Right lobe of liver (tissue), 4 donors: ENCODE results near the gene SRD5A3.

Experiments used
- POLR2A ChIP-seq: fragments of 450-650 bp; IDR thresholded peaks from one replicate; pipeline ENCODE4 v1.6.1; 2017; ENCODE audit warnings: antibody characterized with exemption, mild to moderate bottlenecking
- TF ChIP-seq, protein P1 (sequence below), 4 donors: fragments of 200-600 bp in 3 of 4; fragments of 450-650 bp in 1 of 4; IDR thresholded peaks; one replicate each; pipeline versions ENCODE4 v1.5.1 to v1.8.0; 2016 to 2022; ENCODE audit warnings: antibody characterized with exemption in 4 of 4, mild to moderate bottlenecking in 2 of 4
- donor health status: DM: no; HTN: no; CAD: no.
- donor health status: DM: no; HTN: no; CAD: no.
- donor health status: DM: no; HTN: yes; CAD: no.

DNA sequence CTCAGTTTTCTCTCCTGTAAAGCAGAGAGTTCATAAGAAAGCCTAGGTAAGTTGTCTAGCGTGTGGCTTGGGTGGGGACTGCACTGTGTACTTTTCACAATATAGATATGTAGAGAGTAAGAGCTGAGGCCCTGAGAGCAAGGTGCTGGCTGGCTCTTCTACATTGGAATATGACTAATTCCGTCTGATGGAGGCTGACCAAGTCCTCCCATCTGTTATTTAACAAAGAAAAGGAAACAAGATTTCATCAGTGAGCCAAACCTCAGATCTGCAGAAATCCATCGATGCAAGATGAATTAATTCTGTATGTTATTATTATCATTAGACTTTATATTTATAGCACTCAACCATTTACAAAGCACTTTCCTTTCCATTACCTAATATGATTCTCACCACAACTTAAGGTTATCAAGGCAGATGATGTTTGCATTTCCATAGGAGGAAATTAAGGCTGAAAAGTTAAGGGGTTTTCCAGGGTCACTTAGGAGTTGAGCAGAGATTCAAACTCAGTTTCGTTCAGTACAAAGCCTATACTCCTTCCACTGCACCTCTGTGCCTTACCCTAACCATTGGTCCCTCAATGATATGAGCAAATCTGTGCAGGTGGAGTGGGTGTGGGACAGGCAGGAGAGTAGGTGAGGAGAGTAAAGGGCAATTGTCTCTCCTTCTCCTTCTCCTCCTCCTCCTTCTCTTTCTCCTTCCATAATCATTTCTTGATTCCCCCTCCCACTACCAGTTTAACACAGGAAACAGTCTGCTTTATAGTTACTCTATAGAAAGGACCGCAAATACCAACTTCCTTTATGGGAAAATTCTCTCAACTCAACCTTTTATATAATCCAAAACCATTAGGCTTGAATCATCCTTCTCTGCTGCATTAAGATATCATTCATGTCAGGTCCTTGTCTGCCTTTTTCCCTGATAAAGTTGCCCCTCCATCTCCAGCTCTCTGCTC is 27.6 kb upstream of the SRD5A3 start:
- TF ChIP-seq, protein P1, sequence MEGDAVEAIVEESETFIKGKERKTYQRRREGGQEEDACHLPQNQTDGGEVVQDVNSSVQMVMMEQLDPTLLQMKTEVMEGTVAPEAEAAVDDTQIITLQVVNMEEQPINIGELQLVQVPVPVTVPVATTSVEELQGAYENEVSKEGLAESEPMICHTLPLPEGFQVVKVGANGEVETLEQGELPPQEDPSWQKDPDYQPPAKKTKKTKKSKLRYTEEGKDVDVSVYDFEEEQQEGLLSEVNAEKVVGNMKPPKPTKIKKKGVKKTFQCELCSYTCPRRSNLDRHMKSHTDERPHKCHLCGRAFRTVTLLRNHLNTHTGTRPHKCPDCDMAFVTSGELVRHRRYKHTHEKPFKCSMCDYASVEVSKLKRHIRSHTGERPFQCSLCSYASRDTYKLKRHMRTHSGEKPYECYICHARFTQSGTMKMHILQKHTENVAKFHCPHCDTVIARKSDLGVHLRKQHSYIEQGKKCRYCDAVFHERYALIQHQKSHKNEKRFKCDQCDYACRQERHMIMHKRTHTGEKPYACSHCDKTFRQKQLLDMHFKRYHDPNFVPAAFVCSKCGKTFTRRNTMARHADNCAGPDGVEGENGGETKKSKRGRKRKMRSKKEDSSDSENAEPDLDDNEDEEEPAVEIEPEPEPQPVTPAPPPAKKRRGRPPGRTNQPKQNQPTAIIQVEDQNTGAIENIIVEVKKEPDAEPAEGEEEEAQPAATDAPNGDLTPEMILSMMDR (IDR thresholded peaks at IDR 0.05) = no peak
- no peak for TF ChIP-seq POLR2A
